Mucosa of descending colon (tissue), 3 donors: ENCODE results near the gene FRAT2. TPM values are rescaled to one million over a fixed set of nuclear protein-coding genes. Genes with fewer than 3 reads are reported as not detected.
A peak's percentile ranks its signal among the peaks of the same experiment; 100 is the strongest.

Experiments used
- ATAC-seq: fragments of 200-7000 bp; cut with Tn5 transposase; one replicate; pipeline ENCODE4 v1.9.1; 2020; ENCODE audit warnings: mild to moderate bottlenecking, moderate library complexity
- DNase-seq, 3 donors: peaks; one replicate each; pipeline ENCODE4 v3.0.0-alpha.2; 2020
- H3K36me3 ChIP-seq: fragments of 200-600 bp; one replicate; pipeline ENCODE4 v1.8.0; 2021; ENCODE audit warnings: low read depth, mild to moderate bottlenecking
- H3K4me1 ChIP-seq: fragments of 200-600 bp; one replicate; pipeline ENCODE4 v1.8.0; 2021; ENCODE audit warnings: low read depth, mild to moderate bottlenecking
- H3K4me3 ChIP-seq: fragments of 200-600 bp; one replicate; pipeline ENCODE4 v1.8.0; 2021; ENCODE audit warnings: mild to moderate bottlenecking
- H3K9me3 ChIP-seq: fragments of 200-600 bp; one replicate; pipeline ENCODE4 v1.8.0; 2021; ENCODE audit warnings: mild to moderate bottlenecking
- intact Hi-C, 2 donors: fragments of 100-400 bp; cut with DNase I in 1 of 2; cut with micrococcal nuclease in 1 of 2; formaldehyde crosslinking; loops; one replicate each; pipeline versions ENCODE4 v1.11.0 to v1.11.1; 2022; cut with DNase I, micrococcal nuclease
- total RNA-seq, 3 donors: library from RNA; stranded (reverse); fragmentation: NEBNext Ultra II Directional in 2 of 3; extraction: Animal tissue kit (Norgen Biotek cat#: 25700) in 2 of 3; gene quantifications; one replicate each; pipeline versions ENCODE4 v1.2.1 to v1.2.4, GENCODE V29; 2021 to 2023
- TF ChIP-seq, protein P1 (sequence below): fragments of 200-600 bp; IDR thresholded peaks from one replicate; pipeline ENCODE4 v1.8.0; 2022; ENCODE audit warnings: antibody characterized with exemption, mild to moderate bottlenecking
- donor health status: DM: no; HTN: no; CAD: no; lungs with moderate emphysema.
- donor health status: DM: no; HTN: no; CAD: no.
- donor health status: DM: no; HTN: yes; CAD: no.

FRAT2 gene
- total RNA-seq, 3 donors from 2014 or later, result 26.2 to 42.5 (median 33.3) TPM

DNA sequence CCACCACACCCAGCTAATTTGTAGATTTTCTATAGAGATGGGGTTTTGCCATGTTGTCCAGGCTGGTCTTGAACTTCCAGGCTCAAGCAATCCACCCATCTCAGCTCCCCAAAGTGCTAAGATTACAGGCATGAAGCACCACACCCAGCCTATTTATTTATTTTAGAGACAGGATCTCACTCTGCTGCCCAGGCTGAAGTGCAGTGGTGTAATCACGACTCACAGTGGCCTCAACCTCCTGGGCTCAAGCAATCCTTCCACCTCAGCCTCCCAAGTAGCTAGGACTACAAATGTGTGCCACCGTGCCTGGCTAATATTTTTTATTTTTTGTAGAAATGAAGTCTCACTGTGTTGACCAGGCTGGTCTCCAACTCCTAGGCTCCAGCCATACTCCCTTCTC lies 6.9 kb upstream of the FRAT2 start:
- intact Hi-C loops, result no loop called here

GRCh38 chr10:97338041-97338440 lies 3.5 kb upstream of the FRAT2 start:
- H3K4me1 ChIP-seq, result peaks cover 19% of the 10 kb centered on the region
- DNase-seq (no peak), ATAC-seq (no peak)
- no peak overlapping the region for H3K4me3 ChIP-seq
- H3K9me3 ChIP-seq, result no peaks in the 10 kb centered on the region
- intact Hi-C loops, result no loop called here
- no peaks in the 10 kb centered on the region for H3K36me3 ChIP-seq
- TF ChIP-seq, protein P1, sequence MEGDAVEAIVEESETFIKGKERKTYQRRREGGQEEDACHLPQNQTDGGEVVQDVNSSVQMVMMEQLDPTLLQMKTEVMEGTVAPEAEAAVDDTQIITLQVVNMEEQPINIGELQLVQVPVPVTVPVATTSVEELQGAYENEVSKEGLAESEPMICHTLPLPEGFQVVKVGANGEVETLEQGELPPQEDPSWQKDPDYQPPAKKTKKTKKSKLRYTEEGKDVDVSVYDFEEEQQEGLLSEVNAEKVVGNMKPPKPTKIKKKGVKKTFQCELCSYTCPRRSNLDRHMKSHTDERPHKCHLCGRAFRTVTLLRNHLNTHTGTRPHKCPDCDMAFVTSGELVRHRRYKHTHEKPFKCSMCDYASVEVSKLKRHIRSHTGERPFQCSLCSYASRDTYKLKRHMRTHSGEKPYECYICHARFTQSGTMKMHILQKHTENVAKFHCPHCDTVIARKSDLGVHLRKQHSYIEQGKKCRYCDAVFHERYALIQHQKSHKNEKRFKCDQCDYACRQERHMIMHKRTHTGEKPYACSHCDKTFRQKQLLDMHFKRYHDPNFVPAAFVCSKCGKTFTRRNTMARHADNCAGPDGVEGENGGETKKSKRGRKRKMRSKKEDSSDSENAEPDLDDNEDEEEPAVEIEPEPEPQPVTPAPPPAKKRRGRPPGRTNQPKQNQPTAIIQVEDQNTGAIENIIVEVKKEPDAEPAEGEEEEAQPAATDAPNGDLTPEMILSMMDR, result no peak

More for the DNA sequence above, 6.9 kb upstream of the FRAT2 start:
- DNase-seq (no peak), ATAC-seq (no peak)
- TF ChIP-seq, protein P1, result no peak
- Histone ChIP-seq H3K36me3 (no peaks in the 10 kb centered on the region), H3K4me1 (peaks cover 9% of the 10 kb centered on the region), H3K9me3 (no peaks in the 10 kb centered on the region), H3K4me3 (no peak overlapping the region)

GRCh38 chr10:97336942-97337831 lies 2.7 kb upstream of the FRAT2 start:
- intact Hi-C loops, result no loop called here
- ATAC-seq (peak; percentile 46), DNase-seq (peak in 1 of 3 donors; percentile 82)
- H3K4me3 ChIP-seq, result no peak overlapping the region
- H3K4me1 ChIP-seq, result peaks cover 20% of the 10 kb centered on the region
- TF ChIP-seq, protein P1, result no peak
- H3K36me3 ChIP-seq, result no peaks in the 10 kb centered on the region
- no peaks in the 10 kb centered on the region for H3K9me3 ChIP-seq

DNA sequence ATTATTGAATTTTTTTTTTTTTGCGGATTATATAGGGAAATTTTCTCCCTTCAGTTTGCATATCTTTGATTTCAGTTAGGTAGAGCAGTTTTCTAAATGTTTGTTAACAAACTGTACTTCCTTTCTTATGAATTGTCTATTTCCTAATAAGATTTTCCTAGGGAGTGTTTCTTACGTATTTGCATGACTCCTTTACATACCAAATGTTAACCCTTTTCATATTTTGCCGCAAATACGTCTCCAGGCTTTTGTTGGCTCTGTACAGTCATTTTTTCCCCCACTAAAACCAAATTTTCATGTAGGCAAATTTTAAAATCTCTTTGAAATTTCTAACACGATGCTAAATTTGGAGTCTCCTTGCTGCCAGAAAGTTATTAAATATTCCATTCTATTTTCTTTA lies 1.9 kb upstream of the FRAT2 start:
- H3K36me3 ChIP-seq, result no peaks in the 10 kb centered on the region
- intact Hi-C loops, result no loop called here
- no peak for ATAC-seq
- H3K4me1 ChIP-seq, result peaks cover 26% of the 10 kb centered on the region
- DNase-seq, result no peak
- H3K4me3 ChIP-seq, result no peak overlapping the region
- H3K9me3 ChIP-seq, result no peaks in the 10 kb centered on the region
- TF ChIP-seq, protein P1, result no peak

- DNase-seq, result no peak
- ATAC-seq, result no peak
Observed at GRCh38 chr10:97336006-97336405, 1.5 kb upstream of the FRAT2 start.

More at GRCh38 chr10:97336006-97336405, 1.5 kb upstream of the FRAT2 start:
- H3K9me3 ChIP-seq, result no peaks in the 10 kb centered on the region
- H3K36me3 ChIP-seq, result no peaks in the 10 kb centered on the region
- peaks cover 30% of the 10 kb centered on the region for H3K4me1 ChIP-seq
- intact Hi-C loops, result no loop called here
- TF ChIP-seq, protein P1, result no peak
- H3K4me3 ChIP-seq, result no peak overlapping the region
